Calu3 (cell line): ENCODE results near the gene PMM2. TPM values are rescaled to one million over a fixed set of nuclear protein-coding genes. Genes with fewer than 3 reads are reported as not detected.

ENCODE experiments used
- BruUV-seq: library from RNA; stranded (reverse); fragments of 400-500 nt; replicated peaks from 2 replicates; lab custom pipeline; 2021; lab: Mats Ljungman, UMichigan
- CTCF ChIA-PET: fragments of 300-600 bp; sonication (Branson Sonifier 250); formaldehyde crosslinking; loops from one replicate; lab custom pipeline; 2022; ENCODE audit warnings: antibody characterized with exemption; lab: Charles Lee
- DNase-seq: peaks from one replicate; pipeline ENCODE4 v3.0.0; 2022
- H3K27ac Mint-ChIP-seq: one replicate; pipeline ENCODE4 v1.8.0; 2022; ENCODE audit warnings: mixed read lengths; ENCODE audit not compliant: unreplicated experiment
- H3K27me3 Mint-ChIP-seq: one replicate; pipeline ENCODE4 v1.8.0; 2022; ENCODE audit warnings: mixed read lengths; ENCODE audit not compliant: unreplicated experiment
- H3K36me3 Mint-ChIP-seq: one replicate; pipeline ENCODE4 v1.8.0; 2022; ENCODE audit warnings: mild to moderate bottlenecking, moderate library complexity, mixed read lengths; ENCODE audit not compliant: insufficient read depth, unreplicated experiment
- H3K4me1 Mint-ChIP-seq: one replicate; pipeline ENCODE4 v1.8.0; 2022; ENCODE audit warnings: mild to moderate bottlenecking, low read depth, mixed read lengths; ENCODE audit not compliant: unreplicated experiment
- H3K4me3 Mint-ChIP-seq: one replicate; pipeline ENCODE4 v1.8.0; 2022; ENCODE audit warnings: mild to moderate bottlenecking, low read depth, moderate library complexity, mixed read lengths; ENCODE audit not compliant: unreplicated experiment
- H3K9me3 Mint-ChIP-seq: one replicate; pipeline ENCODE4 v1.8.0; 2022; ENCODE audit warnings: low read depth, mixed read lengths; ENCODE audit not compliant: unreplicated experiment
- CTCF ChIP-seq: fragments of 200-600 bp; IDR thresholded peaks from one replicate; pipeline ENCODE4 v1.8.0; 2022; ENCODE audit warnings: antibody characterized with exemption; ENCODE audit not compliant: unreplicated experiment
- intact Hi-C: fragments of 100-400 bp; cut with micrococcal nuclease; formaldehyde crosslinking; loops from one replicate; pipeline ENCODE4 v1.10.0; 2022; ENCODE audit not compliant: unreplicated experiment
- total RNA-seq: library from RNA; stranded (reverse); gene quantifications from 2 replicates; pipeline ENCODE4 v1.2.3, GENCODE V29; 2022

The PMM2 gene
- total RNA-seq, 1 experiment from 2014 or later, result 88.3 TPM

- Mint-ChIP-seq H3K36me3 (peaks cover 61% of the 10 kb centered on the region), H3K27ac (no peak overlapping the region)
Measured at GRCh38 chr16:8848231-8848938, 50.7 kb downstream of the PMM2 start.

GRCh38 chr16:8848939-8849391 is 51.3 kb downstream of the PMM2 start:
- H3K4me3 Mint-ChIP-seq, result no peak overlapping the region
- no peaks in the 10 kb centered on the region for H3K9me3 Mint-ChIP-seq
- CTCF ChIA-PET, result no interaction called here
- TF ChIP-seq CTCF, result no peak
- peaks cover 16% of the 10 kb centered on the region for H3K4me1 Mint-ChIP-seq
- DNase-seq, result no peak
- TSS peak; percentile 10 for BruUV-seq
- peak overlapping the region; percentile 12 for H3K27ac Mint-ChIP-seq
- H3K36me3 Mint-ChIP-seq, result peaks cover 67% of the 10 kb centered on the region
- intact Hi-C loops, result no loop called here
- H3K27me3 Mint-ChIP-seq, result no peaks in the 10 kb centered on the region

More at GRCh38 chr16:8848231-8848938, 50.7 kb downstream of the PMM2 start:
- Mint-ChIP-seq H3K27me3 (no peaks in the 10 kb centered on the region), H3K4me1 (peaks cover 16% of the 10 kb centered on the region), H3K9me3 (no peaks in the 10 kb centered on the region), H3K4me3 (no peak overlapping the region)
- intact Hi-C loops, result no loop called here
- CTCF ChIA-PET, result no interaction called here
- DNase-seq, result no peak
- BruUV-seq, result no TSS peak
- TF ChIP-seq CTCF, result no peak

- intact Hi-C loops, result no loop called here
- Mint-ChIP-seq H3K4me1 (peaks cover 16% of the 10 kb centered on the region), H3K27me3 (no peaks in the 10 kb centered on the region), H3K27ac (peak overlapping the region; percentile 12), H3K36me3 (peaks cover 72% of the 10 kb centered on the region), H3K9me3 (no peaks in the 10 kb centered on the region), H3K4me3 (no peak overlapping the region)
- CTCF ChIA-PET, result no interaction called here
- no peak for TF ChIP-seq CTCF
- BruUV-seq, result no TSS peak
- DNase-seq, result no peak
Measured at GRCh38 chr16:8849411-8850011, 51.9 kb downstream of the PMM2 start.

- Mint-ChIP-seq H3K4me3 (no peak overlapping the region), H3K27ac (peak overlapping the region; percentile 38), H3K36me3 (peaks cover 76% of the 10 kb centered on the region), H3K4me1 (peaks cover 9% of the 10 kb centered on the region), H3K9me3 (no peaks in the 10 kb centered on the region), H3K27me3 (no peaks in the 10 kb centered on the region)
- CTCF ChIA-PET, result interaction anchor here (0.6 to 0.8 kb wide), 2 partner anchors 159 to 289 kb away, joined by 3 read pairs; no protein-coding TSS in a partner anchor
- TF ChIP-seq CTCF, result no peak
- intact Hi-C loops, result no loop called here
- no TSS peak for BruUV-seq
- DNase-seq, result no peak
Measured at GRCh38 chr16:8850279-8850885, 52.7 kb downstream of the PMM2 start.
